CD4-positive, alpha-beta memory T cell (primary cell): ENCODE measurements around the gene MED23. TPM values are rescaled to one million over a fixed set of nuclear protein-coding genes. Genes with fewer than 3 reads are reported as not detected.

Experiments
- CTCF ChIA-PET: fragments of 350-600 bp; sonication (Branson Sonifier 250); formaldehyde crosslinking; loops from one replicate; lab custom pipeline; 2021; ENCODE audit warnings: inconsistent platforms; ENCODE audit not compliant: partially characterized antibody; lab: Charles Lee
- POLR2A ChIA-PET: fragments of 350-600 bp; sonication (Branson Sonifier 250); formaldehyde crosslinking; loops from one replicate; lab custom pipeline; 2021; ENCODE audit not compliant: partially characterized antibody; lab: Charles Lee
- DNase-seq, 5 donors: peaks; one replicate each; pipeline versions ENCODE4 v3.0.0 to v3.0.0-alpha.2; 2020 to 2022; ENCODE audit warnings: mixed read lengths in 1 of 5
- H3K27ac ChIP-seq: one replicate; pipeline ENCODE4 v1.7.0; 2013; ENCODE audit warnings: low read depth, low read length
- H3K27me3 ChIP-seq: 2 replicates; pipeline ENCODE4 v1.7.0; 2013; ENCODE audit warnings: mild to moderate bottlenecking, low read length, moderate library complexity; ENCODE audit not compliant: insufficient read depth
- H3K36me3 ChIP-seq: 2 replicates; pipeline ENCODE4 v1.7.0; 2013; ENCODE audit warnings: mild to moderate bottlenecking, low read length, moderate library complexity; ENCODE audit not compliant: insufficient read depth
- H3K4me1 ChIP-seq: 2 replicates; pipeline ENCODE4 v1.7.0; 2013; ENCODE audit warnings: mild to moderate bottlenecking, low read length, moderate library complexity; ENCODE audit not compliant: insufficient read depth
- H3K4me3 ChIP-seq, 2 donors: one replicate each; pipeline ENCODE4 v1.7.0; 2013; ENCODE audit warnings: low read length in 2 of 2, mild to moderate bottlenecking in 1 of 2
- H3K9me3 ChIP-seq, 2 donors: one replicate each; pipeline ENCODE4 v1.7.0; 2013; ENCODE audit warnings: low read length in 2 of 2, control low read depth in 1 of 2; ENCODE audit not compliant: control insufficient read depth in 1 of 2
- H3K27ac Mint-ChIP-seq, 7 donors: one replicate each; pipeline ENCODE4 v1.8.0; 2020 to 2021; ENCODE audit warnings: mixed read lengths in 7 of 7, mild to moderate bottlenecking in 6 of 7, inconsistent platforms in 3 of 7, moderate library complexity in 3 of 7
- H3K27me3 Mint-ChIP-seq, 2 donors: one replicate each; pipeline ENCODE4 v1.8.0; 2020 to 2021; ENCODE audit warnings: mixed read lengths in 2 of 2
- H3K36me3 Mint-ChIP-seq, 2 donors: one replicate each; pipeline ENCODE4 v1.8.0; 2020 to 2021; ENCODE audit warnings: mixed read lengths in 2 of 2, inconsistent platforms in 1 of 2, mild to moderate bottlenecking in 1 of 2
- H3K4me1 Mint-ChIP-seq, 4 donors: one replicate each; pipeline ENCODE4 v1.8.0; 2020 to 2021; ENCODE audit warnings: mixed read lengths in 4 of 4, mild to moderate bottlenecking in 1 of 4
- H3K4me3 Mint-ChIP-seq, 8 donors: one replicate each; pipeline ENCODE4 v1.8.0; 2020 to 2021; ENCODE audit warnings: mixed read lengths in 8 of 8, mild to moderate bottlenecking in 7 of 8, moderate library complexity in 6 of 8, inconsistent platforms in 3 of 8
- H3K9me3 Mint-ChIP-seq, 8 donors: one replicate each; pipeline ENCODE4 v1.8.0; 2020 to 2021; ENCODE audit warnings: mixed read lengths in 8 of 8, mild to moderate bottlenecking in 5 of 8, inconsistent platforms in 3 of 8, moderate library complexity in 1 of 8
- intact Hi-C: fragments of 100-400 bp; cut with micrococcal nuclease; formaldehyde crosslinking; loops from one replicate; pipeline ENCODE4 v1.15.1; 2023
- polyA plus RNA-seq, 2 donors: library from polyadenylated mRNA; unstranded; fragments of 300-500 nt; fragmentation: Illumina TruSeq; gene quantifications; one replicate each; pipeline ENCODE4 v1.2.3, GENCODE V29; 2021
- total RNA-seq, 2 experiments: library from RNA; stranded (reverse); gene quantifications; one replicate each; pipeline ENCODE4 v1.2.3, GENCODE V29; 2021

The MED23 gene
- total and polyA plus RNA-seq, 4 experiments from 2014 or later = 10.9 to 56.4 (median 35.8) TPM

GRCh38 chr6:131641554-131641953, 13.5 kb upstream of the MED23 start:
- H3K4me3 Mint-ChIP-seq = no peak overlapping the region
- Histone ChIP-seq H3K27ac (no peak overlapping the region), H3K36me3 (no peaks in the 10 kb centered on the region), H3K27me3 (no peaks in the 10 kb centered on the region), H3K4me3 (no peak overlapping the region), H3K4me1 (no peaks in the 10 kb centered on the region), H3K9me3 (no peaks in the 10 kb centered on the region)
- ChIA-PET POLR2A (no interaction called here), CTCF (interaction anchor here (0.9 kb wide), 1 partner anchor 13 kb away, joined by 5 read pairs; the partner anchor contains the start of gene MED23)
- no peaks in the 10 kb centered on the region for H3K4me1 Mint-ChIP-seq
- no peaks in the 10 kb centered on the region for H3K36me3 Mint-ChIP-seq
- H3K27me3 Mint-ChIP-seq = peaks cover 0 to 3% of the 10 kb centered on the region in 2 donors
- no peak for DNase-seq
- H3K27ac Mint-ChIP-seq = no peak overlapping the region
- H3K9me3 Mint-ChIP-seq = peaks cover 0 to 1% (median 0%) of the 10 kb centered on the region in 8 donors
- intact Hi-C loops = no loop called here

DNA sequence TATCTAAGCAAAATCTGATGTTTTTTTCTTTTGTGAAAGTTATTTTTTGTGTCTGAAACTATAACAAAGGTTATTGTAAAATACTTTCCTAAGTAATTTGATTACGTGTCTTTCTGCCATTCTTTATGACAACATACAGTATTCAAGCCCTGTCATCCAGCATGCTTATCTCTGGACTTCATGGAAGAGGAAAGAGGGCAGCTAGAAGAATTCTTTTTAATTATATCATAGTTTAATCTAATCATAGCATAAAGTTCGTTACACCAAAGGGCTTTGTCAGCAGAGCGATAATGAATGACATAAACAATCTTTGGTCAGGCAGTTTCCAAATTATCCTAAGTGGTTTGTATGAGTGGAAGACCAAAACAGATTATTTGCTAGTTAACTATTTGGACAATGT, 12.5 kb upstream of the MED23 start:
- Mint-ChIP-seq H3K4me3 (no peak overlapping the region), H3K36me3 (no peaks in the 10 kb centered on the region), H3K4me1 (no peaks in the 10 kb centered on the region), H3K27me3 (peaks cover 0 to 3% of the 10 kb centered on the region in 2 donors), H3K9me3 (peaks cover 0 to 1% (median 0%) of the 10 kb centered on the region in 8 donors), H3K27ac (no peak overlapping the region)
- CTCF ChIA-PET = interaction anchor here (1.0 to 4.9 kb wide), 2 partner anchors 13 kb away, joined by 3 to 40 read pairs; partner anchors contain the start of gene MED23
- Histone ChIP-seq H3K36me3 (no peaks in the 10 kb centered on the region), H3K4me1 (no peaks in the 10 kb centered on the region), H3K27ac (no peak overlapping the region), H3K27me3 (no peaks in the 10 kb centered on the region), H3K9me3 (no peaks in the 10 kb centered on the region), H3K4me3 (no peak overlapping the region)
- intact Hi-C loops = no loop called here
- POLR2A ChIA-PET = interaction anchor here (1.1 kb wide), 1 partner anchor 10 kb away, joined by 3 read pairs; no protein-coding TSS in a partner anchor
- DNase-seq = no peak

DNA sequence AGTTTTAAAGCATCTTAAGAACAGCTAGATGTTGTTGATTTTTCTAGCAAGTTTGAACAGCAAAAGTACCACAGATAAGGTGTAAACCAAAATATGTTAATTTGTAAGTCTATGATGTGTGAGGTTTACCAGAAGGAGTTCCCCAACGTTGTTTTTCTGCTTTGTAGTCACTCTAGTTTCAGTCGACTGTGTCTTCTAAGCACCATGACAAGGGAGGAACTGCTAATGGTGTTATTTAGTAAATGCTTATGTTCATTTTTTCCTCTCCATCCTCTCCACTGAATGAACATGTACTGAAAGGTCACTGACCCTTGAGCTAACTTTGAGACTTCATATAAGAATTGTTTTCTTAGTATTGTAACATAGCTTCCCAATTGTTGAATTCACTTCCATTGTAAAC, 12.1 kb upstream of the MED23 start:
- H3K27ac ChIP-seq = no peak overlapping the region
- intact Hi-C loops = no loop called here
- no peaks in the 10 kb centered on the region for H3K9me3 ChIP-seq
- no peak overlapping the region for H3K4me3 ChIP-seq
- H3K4me3 Mint-ChIP-seq = no peak overlapping the region
- H3K27me3 ChIP-seq = no peaks in the 10 kb centered on the region
- CTCF ChIA-PET = interaction anchor here (1.0 to 4.9 kb wide), 2 partner anchors 12 to 14 kb away, joined by 3 to 40 read pairs; partner anchors contain the start of gene MED23
- no peaks in the 10 kb centered on the region for H3K4me1 Mint-ChIP-seq
- no peak overlapping the region for H3K27ac Mint-ChIP-seq
- no peaks in the 10 kb centered on the region for H3K36me3 Mint-ChIP-seq
- DNase-seq = no peak
- POLR2A ChIA-PET = interaction anchor here (1.1 kb wide), 1 partner anchor 10 kb away, joined by 3 read pairs; no protein-coding TSS in a partner anchor
- no peaks in the 10 kb centered on the region for H3K36me3 ChIP-seq
- H3K4me1 ChIP-seq = no peaks in the 10 kb centered on the region
- peaks cover 0 to 1% (median 0%) of the 10 kb centered on the region in 8 donors for H3K9me3 Mint-ChIP-seq
- peaks cover 0 to 3% of the 10 kb centered on the region in 2 donors for H3K27me3 Mint-ChIP-seq

GRCh38 chr6:131638013-131638412, 10.0 kb upstream of the MED23 start:
- Histone ChIP-seq H3K9me3 (no peaks in the 10 kb centered on the region), H3K4me1 (no peaks in the 10 kb centered on the region), H3K27ac (no peak overlapping the region), H3K36me3 (no peaks in the 10 kb centered on the region), H3K4me3 (no peak overlapping the region), H3K27me3 (no peaks in the 10 kb centered on the region)
- Mint-ChIP-seq H3K27me3 (peaks cover 0 to 3% of the 10 kb centered on the region in 2 donors), H3K9me3 (peaks cover 0 to 1% (median 0%) of the 10 kb centered on the region in 8 donors), H3K4me3 (no peak overlapping the region), H3K4me1 (no peaks in the 10 kb centered on the region), H3K36me3 (no peaks in the 10 kb centered on the region), H3K27ac (no peak overlapping the region)
- intact Hi-C loops = no loop called here
- no peak for DNase-seq
- POLR2A ChIA-PET = no interaction called here
- CTCF ChIA-PET = interaction anchor here (4.9 kb wide), 1 partner anchor 10 kb away, joined by 40 read pairs; the partner anchor contains the start of gene MED23

DNA sequence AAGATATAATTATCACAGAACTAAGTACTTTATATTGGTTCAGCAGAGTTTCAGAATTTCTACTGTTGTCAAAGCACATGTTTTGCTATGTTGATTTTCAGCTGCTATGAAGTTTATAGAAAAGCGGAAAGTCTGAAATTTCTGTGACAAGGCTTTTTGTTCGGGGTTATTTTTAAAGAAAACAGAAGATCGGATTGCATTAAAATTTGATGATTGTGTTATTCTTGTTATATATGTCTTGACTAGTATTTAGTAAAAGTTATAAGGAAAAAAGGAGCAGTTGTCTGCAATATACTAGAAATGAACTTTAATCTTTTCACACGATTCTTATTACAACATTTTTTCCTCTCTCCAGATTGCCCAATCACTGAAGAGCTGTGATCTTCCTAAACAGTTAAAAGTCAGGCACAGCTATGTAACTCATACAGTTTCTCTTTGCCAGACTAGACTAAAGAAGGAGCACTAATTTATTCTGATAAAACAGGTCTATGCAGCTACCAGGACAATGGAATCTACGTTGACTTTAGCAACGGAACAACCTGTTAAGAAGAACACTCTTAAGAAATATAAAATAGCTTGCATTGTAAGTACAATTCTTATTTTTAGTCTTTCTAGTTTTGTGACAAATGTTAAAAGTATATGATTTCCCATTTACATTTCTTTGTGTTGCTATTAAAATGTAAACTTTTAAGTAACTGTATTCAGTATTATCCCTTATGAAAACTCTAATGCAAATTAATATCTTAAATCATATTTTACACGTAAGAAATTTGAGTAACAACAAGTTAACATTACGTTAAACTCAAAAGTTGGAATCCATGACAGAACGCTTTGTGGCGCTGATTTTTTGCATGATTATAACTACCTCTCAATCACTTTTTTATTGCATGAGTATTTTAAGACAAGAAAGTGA, 9.1 kb upstream of the MED23 start, which contains the start of gene ENPP3:
TSS of gene ENPP3 (plus strand) at position 423 of the 913 bp plus-strand sequence. CDS start at position 506, 83 bp downstream.
- H3K36me3 ChIP-seq = no peaks in the 10 kb centered on the region
- ChIA-PET CTCF (interaction anchor here (0.6 to 4.9 kb wide), 2 partner anchors 9 to 752 kb away, joined by 3 to 40 read pairs; partner anchors contain the start of gene MED23), POLR2A (interaction anchor here (1.2 kb wide), 1 partner anchor 178 kb away, joined by 3 read pairs; no protein-coding TSS in a partner anchor)
- H3K27ac ChIP-seq = no peak within 1 kb of the TSS
- no peaks in the 10 kb centered on the region for H3K27me3 ChIP-seq
- H3K4me1 ChIP-seq = no peaks in the 10 kb centered on the region
- Mint-ChIP-seq H3K4me3 (no peak within 1 kb of the TSS), H3K36me3 (no peaks in the 10 kb centered on the region), H3K27ac (no peak within 1 kb of the TSS), H3K27me3 (peaks cover 0 to 3% of the 10 kb centered on the region in 2 donors), H3K4me1 (no peaks in the 10 kb centered on the region), H3K9me3 (peaks cover 0 to 1% (median 0%) of the 10 kb centered on the region in 8 donors)
- no peak within 1 kb of the TSS for H3K4me3 ChIP-seq
- DNase-seq = no peak
- no peaks in the 10 kb centered on the region for H3K9me3 ChIP-seq
- intact Hi-C loops = no loop called here

- intact Hi-C loops = no loop called here
- Histone ChIP-seq H3K9me3 (no peaks in the 10 kb centered on the region), H3K36me3 (no peaks in the 10 kb centered on the region), H3K27me3 (no peaks in the 10 kb centered on the region), H3K4me1 (no peaks in the 10 kb centered on the region), H3K27ac (no peak overlapping the region), H3K4me3 (no peak overlapping the region)
- Mint-ChIP-seq H3K27me3 (peaks cover 0 to 1% of the 10 kb centered on the region in 2 donors), H3K4me1 (no peaks in the 10 kb centered on the region), H3K9me3 (no peaks in the 10 kb centered on the region), H3K27ac (peak overlapping the region in 1 of 7 donors; percentile 0), H3K36me3 (no peaks in the 10 kb centered on the region), H3K4me3 (no peak overlapping the region)
- CTCF ChIA-PET = interaction anchor here (0.6 to 4.9 kb wide), 2 partner anchors 8 to 751 kb away, joined by 3 to 40 read pairs; partner anchors contain the start of gene MED23
- POLR2A ChIA-PET = no interaction called here
- no peak for DNase-seq
Observed at GRCh38 chr6:131635384-131636340, 7.6 kb upstream of the MED23 start.
